IPS DF 4.7 (cell line): Measurements from ENCODE around the gene STIMATE.

ENCODE experiments used
- DNase-seq: peaks from one replicate; pipeline ENCODE4 v3.0.0-alpha.2; 2013; ENCODE audit warnings: low spot score; ENCODE audit errors: extremely low read depth

Gene STIMATE

GRCh38 chr3:52871761-52872160, 25.6 kb downstream of the STIMATE start:
- no peak for DNase-seq

GRCh38 chr3:52870471-52870870, 26.9 kb downstream of the STIMATE start:
- DNase-seq: no peak

- DNase-seq: no peak
Measured at GRCh38 chr3:52866427-52866826, 30.9 kb downstream of the STIMATE start.

- no peak for DNase-seq
Measured at GRCh38 chr3:52865994-52866393, 31.4 kb downstream of the STIMATE start.

GRCh38 chr3:52860424-52860768, 37.0 kb downstream of the STIMATE start:
- DNase-seq: no peak

- DNase-seq: no peak
Measured at GRCh38 chr3:52859686-52860423, 37.5 kb downstream of the STIMATE start.

GRCh38 chr3:52857864-52858263, 39.5 kb downstream of the STIMATE start:
- no peak for DNase-seq

- no peak for DNase-seq
Measured at GRCh38 chr3:52857133-52857532, 40.2 kb downstream of the STIMATE start.

- DNase-seq: no peak
Measured at GRCh38 chr3:52856666-52857065, 40.7 kb downstream of the STIMATE start.

GRCh38 chr3:52854013-52854412, 43.3 kb downstream of the STIMATE start:
- no peak for DNase-seq

- no peak for DNase-seq
Measured at GRCh38 chr3:52852419-52852818, 44.9 kb downstream of the STIMATE start.

GRCh38 chr3:52851348-52851747, 46.0 kb downstream of the STIMATE start:
- DNase-seq: peak; percentile 36

- no peak for DNase-seq
Measured at GRCh38 chr3:52849656-52850055, 47.7 kb downstream of the STIMATE start.

- DNase-seq: no peak
Measured at GRCh38 chr3:52848617-52849016, 48.7 kb downstream of the STIMATE start.

GRCh38 chr3:52847726-52848125, 49.6 kb downstream of the STIMATE start:
- no peak for DNase-seq

GRCh38 chr3:52847241-52847640, 50.1 kb downstream of the STIMATE start:
- no peak for DNase-seq

GRCh38 chr3:52846432-52846965, 50.8 kb downstream of the STIMATE start:
- DNase-seq: no peak

GRCh38 chr3:52845691-52846431, 51.5 kb downstream of the STIMATE start:
- no peak for DNase-seq

GRCh38 chr3:52845157-52845556, 52.2 kb downstream of the STIMATE start:
- DNase-seq: no peak

GRCh38 chr3:52844290-52844975, 52.9 kb downstream of the STIMATE start:
- no peak for DNase-seq

- DNase-seq: no peak
Measured at GRCh38 chr3:52843881-52844280, 53.5 kb downstream of the STIMATE start.
